Fibroblast of gingiva (primary cell): Measurements from ENCODE around the gene FBXO5.

Experiments used
- DNase-seq: peaks from one replicate; pipeline ENCODE4 v3.0.0-alpha.2; 2011; ENCODE audit warnings: low read depth

Gene FBXO5

GRCh38 chr6:152950240-152950639 is 32.6 kb downstream of the FBXO5 start:
- no peak for DNase-seq

GRCh38 chr6:152948150-152948768 is 34.6 kb downstream of the FBXO5 start:
- DNase-seq, result peak; percentile 34

- DNase-seq, result no peak
These were observed 35.8 kb downstream of the FBXO5 start for GRCh38 chr6:152946995-152947394.

- DNase-seq, result no peak
These were observed 36.4 kb downstream of the FBXO5 start for GRCh38 chr6:152946484-152946883.

GRCh38 chr6:152943260-152943897 is 39.5 kb downstream of the FBXO5 start:
- no peak for DNase-seq

GRCh38 chr6:152942319-152942869 is 40.4 kb downstream of the FBXO5 start:
- no peak for DNase-seq

- no peak for DNase-seq
These were observed 41.1 kb downstream of the FBXO5 start for GRCh38 chr6:152941746-152942145.

GRCh38 chr6:152932865-152933264 is 50.0 kb downstream of the FBXO5 start:
- DNase-seq, result no peak

GRCh38 chr6:152922706-152923105 is 60.1 kb downstream of the FBXO5 start:
- DNase-seq, result no peak
